ENCODE measurements around the gene PSPN. TPM values are rescaled to one million over a fixed set of nuclear protein-coding genes. Genes with fewer than 3 reads are reported as not detected.
"Not testable (repeated sequence)": the region's sequence is repeated elsewhere in the genome, so short reads cannot be mapped to it uniquely, and the experiment has no call there.

PSPN gene
- total RNA-seq, 1 donor from 2014 or later: 0.64 TPM

- peak; percentile 81 to 85 for DNase-seq (ENCODE audit: low read depth in 2 of 2)
Measured at GRCh38 chr19:6402837-6403608, 27.3 kb upstream of the PSPN start.

GRCh38 chr19:6402058-6402457 is 26.3 kb upstream of the PSPN start:
- DNase-seq (ENCODE audit: low read depth in 2 of 2): no peak

GRCh38 chr19:6400062-6400944 is 24.6 kb upstream of the PSPN start:
- not testable (repeated sequence) for DNase-seq (ENCODE audit: low read depth in 2 of 2)

GRCh38 chr19:6396305-6396704 is 20.6 kb upstream of the PSPN start:
- no peak for DNase-seq (ENCODE audit: low read depth in 2 of 2)

- DNase-seq (ENCODE audit: low read depth in 2 of 2): no peak
Measured at GRCh38 chr19:6394831-6395230, 19.1 kb upstream of the PSPN start.

GRCh38 chr19:6393983-6394412 is 18.3 kb upstream of the PSPN start:
- DNase-seq (ENCODE audit: low read depth in 2 of 2): no peak

GRCh38 chr19:6393074-6393982 is 17.6 kb upstream of the PSPN start, which contains the start of gene GTF2F1:
Gene GTF2F1, minus strand, starts transcription at chr19:6393164. Its CDS starts 169 bp downstream, at chr19:6392995.
- DNase-seq (ENCODE audit: low read depth in 2 of 2): peak; percentile 76 to 91

GRCh38 chr19:6392221-6393073 is 16.7 kb upstream of the PSPN start:
- no peak for DNase-seq (ENCODE audit: low read depth in 2 of 2)

GRCh38 chr19:6387372-6387771 is 11.6 kb upstream of the PSPN start:
- no peak for DNase-seq (ENCODE audit: low read depth in 2 of 2)

- DNase-seq (ENCODE audit: low read depth in 2 of 2): no peak
Measured at GRCh38 chr19:6384381-6384780, 8.6 kb upstream of the PSPN start.

- no peak for DNase-seq (ENCODE audit: low read depth in 2 of 2)
Measured at GRCh38 chr19:6383188-6383587, 7.5 kb upstream of the PSPN start.

GRCh38 chr19:6381030-6381750 is 5.5 kb upstream of the PSPN start:
- no peak for DNase-seq (ENCODE audit: low read depth in 2 of 2)

GRCh38 chr19:6379744-6380143 is 4.0 kb upstream of the PSPN start:
- DNase-seq (ENCODE audit: low read depth in 2 of 2): no peak

- DNase-seq (ENCODE audit: low read depth in 2 of 2): no peak
Measured at GRCh38 chr19:6378486-6378885, 2.8 kb upstream of the PSPN start.

GRCh38 chr19:6378041-6378440 is 2.3 kb upstream of the PSPN start:
- DNase-seq (ENCODE audit: low read depth in 2 of 2): no peak

- DNase-seq (ENCODE audit: low read depth in 2 of 2): no peak
Measured at GRCh38 chr19:6376512-6377190, 918 bp upstream of the PSPN start.

- no peak for DNase-seq (ENCODE audit: low read depth in 2 of 2)
Measured at GRCh38 chr19:6374711-6375410, 872 bp downstream of the PSPN start.

- no peak for DNase-seq (ENCODE audit: low read depth in 2 of 2)
Measured at GRCh38 chr19:6374161-6374709, 1.5 kb downstream of the PSPN start.

GRCh38 chr19:6373813-6374108 is 2.0 kb downstream of the PSPN start:
- DNase-seq (ENCODE audit: low read depth in 2 of 2): no peak

Measured in dermis microvascular lymphatic vessel endothelial cell (primary cell).